ENCODE results near the gene WBP2NL.

DNA sequence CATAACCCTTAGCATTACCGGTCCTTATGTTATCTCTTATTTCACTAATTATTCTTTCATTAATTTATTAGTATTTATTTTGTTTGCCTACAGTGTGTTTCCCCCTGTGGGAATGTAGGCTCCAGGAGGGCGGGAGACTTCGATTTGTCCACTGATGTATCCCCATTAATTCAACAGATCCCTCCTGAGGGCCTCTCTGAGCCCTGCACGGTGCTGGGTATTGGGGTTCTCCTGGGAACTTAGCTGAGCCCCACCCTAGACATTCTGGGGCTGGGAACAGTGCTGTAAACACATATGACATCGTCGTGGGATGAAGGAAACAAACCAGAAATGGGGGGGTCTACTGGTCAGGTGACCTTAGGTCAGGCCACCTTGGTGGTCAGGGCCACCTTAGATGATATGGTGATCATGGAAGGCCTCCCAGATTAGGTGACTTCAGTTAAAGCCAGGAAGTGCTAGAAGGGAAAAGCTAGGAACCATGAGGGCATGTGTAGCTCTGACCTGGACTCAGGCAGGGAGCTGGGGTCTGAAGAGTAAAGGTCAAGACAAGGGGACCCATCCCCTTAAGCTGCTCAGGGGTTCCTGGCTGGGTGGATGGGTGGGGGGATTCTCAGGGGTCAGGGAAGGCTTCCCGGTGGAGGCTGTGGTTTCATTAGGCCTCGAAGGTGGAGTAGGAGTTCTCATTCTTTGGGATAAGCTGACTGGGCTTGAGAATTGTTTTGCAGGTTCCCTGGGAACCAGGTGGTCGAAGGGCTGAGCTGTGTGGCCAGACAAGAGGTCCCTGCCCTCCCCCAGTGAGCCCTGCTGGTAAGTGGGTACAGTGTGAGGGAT is 76.5 kb downstream of the WBP2NL start:
- TF ChIP-seq CTCF (IDR thresholded peaks at IDR 0.05; ENCODE audit: insufficient read depth, low read length) (no peak), POLR2AphosphoS5 (IDR thresholded peaks at IDR 0.05; ENCODE audit: low read depth) (no peak), GABPA (IDR thresholded peaks at IDR 0.05; ENCODE audit: low read depth) (no peak)
